ENCODE measurements around the gene SLC35F5. TPM values are rescaled to one million over a fixed set of nuclear protein-coding genes. Genes with fewer than 3 reads are reported as not detected.
"Not testable (repeated sequence)": the region's sequence is repeated elsewhere in the genome, so short reads cannot be mapped to it uniquely, and the experiment has no call there.

The SLC35F5 gene
- polyA plus RNA-seq, 1 donor from 2014 or later: 56.2 TPM

GRCh38 chr2:113705982-113706523 is 50.4 kb downstream of the SLC35F5 start:
- Histone ChIP-seq H4K20me1 (ENCODE audit: insufficient read depth) (no peaks in the 10 kb centered on the region), H3K36me3 (ENCODE audit: insufficient read depth, low read length) (no peaks in the 10 kb centered on the region), H3F3A (ENCODE audit: insufficient read depth, low read length, poor library complexity, severe bottlenecking) (no peaks in the 10 kb centered on the region), H3K4me3 (ENCODE audit: low read length) (no peak overlapping the region), H3K79me2 (replicated peaks; ENCODE audit: insufficient read depth, low read length) (no peaks in the 10 kb centered on the region), H3K9me3 (ENCODE audit: low read length) (no peaks in the 10 kb centered on the region), H3K27me3 (ENCODE audit: insufficient read depth, low read depth, low read length) (no peaks in the 10 kb centered on the region), H2AFZ (ENCODE audit: low read depth, low read length) (no peak overlapping the region), H3K9ac (ENCODE audit: low read length) (no peak overlapping the region), H3K9me2 (ENCODE audit: insufficient read depth, low read length) (no peaks in the 10 kb centered on the region), H3K27ac (ENCODE audit: low read length) (no peak overlapping the region), H3K4me2 (ENCODE audit: low read length) (no peak overlapping the region)
- TF ChIP-seq CTCF (IDR thresholded peaks at IDR 0.05; ENCODE audit: poor library complexity, severe bottlenecking) (no peak), POLR2AphosphoS5 (IDR thresholded peaks at IDR 0.05) (no peak), EZH2 (IDR thresholded peaks at IDR 0.05; ENCODE audit: borderline replicate concordance, insufficient read depth, low read length, poor library complexity, severe bottlenecking) (no peak), RAD21 (conservative IDR thresholded peaks at IDR 0.05) (no peak), EP300 (conservative IDR thresholded peaks at IDR 0.05; ENCODE audit: poor library complexity, severe bottlenecking) (no peak), REST (IDR thresholded peaks at IDR 0.05; ENCODE audit: borderline replicate concordance) (no peak), SMC3 (conservative IDR thresholded peaks at IDR 0.05; ENCODE audit: poor library complexity) (no peak), MXI1 (conservative IDR thresholded peaks at IDR 0.05; ENCODE audit: poor library complexity, severe bottlenecking) (no peak), TAF1 (IDR thresholded peaks at IDR 0.05; ENCODE audit: low read depth) (no peak)

GRCh38 chr2:113704300-113704993 is 52.0 kb downstream of the SLC35F5 start:
- not testable (repeated sequence) for H3K9me2 ChIP-seq (ENCODE audit: insufficient read depth, low read length); H3K4me2 ChIP-seq (ENCODE audit: low read length); H3K36me3 ChIP-seq (ENCODE audit: insufficient read depth, low read length); H3K9me3 ChIP-seq (ENCODE audit: low read length); H3K9ac ChIP-seq (ENCODE audit: low read length); H2AFZ ChIP-seq (ENCODE audit: low read depth, low read length); H4K20me1 ChIP-seq (ENCODE audit: insufficient read depth); H3K27ac ChIP-seq (ENCODE audit: low read length); H3K4me3 ChIP-seq (ENCODE audit: low read length); H3K27me3 ChIP-seq (ENCODE audit: insufficient read depth, low read depth, low read length); H3K79me2 ChIP-seq (replicated peaks; ENCODE audit: insufficient read depth, low read length); H3F3A ChIP-seq (ENCODE audit: insufficient read depth, low read length, poor library complexity, severe bottlenecking)

All from neural cell (in vitro differentiated cells).